Tibial artery (tissue), 4 donors: Measurements from ENCODE around the gene PRSS27.

Experiments
- DNase-seq, 2 donors: peaks; one replicate each; pipeline ENCODE4 v3.0.0-alpha.2; 2019
- H3K27ac ChIP-seq, 2 donors: fragments of 200-600 bp; sonication (generic) in 1 of 2; 1 replicate in 1 of 2; 2 replicates in 1 of 2; pipeline ENCODE4 v1.5.1; 2018 to 2019; ENCODE audit warnings: mild to moderate bottlenecking in 1 of 2
- H3K27me3 ChIP-seq, 2 donors: fragments of 200-600 bp; sonication (generic) in 1 of 2; one replicate each; pipeline versions ENCODE4 v1.5.1 to v1.6.0; 2016 to 2019
- H3K36me3 ChIP-seq, 3 donors: fragments of 200-600 bp; sonication (generic) in 2 of 3; one replicate each; pipeline ENCODE4 v1.5.1; 2016 to 2019; ENCODE audit warnings: mild to moderate bottlenecking in 2 of 3
- H3K4me1 ChIP-seq, 4 donors: fragments of 200-600 bp; sonication (generic) in 2 of 4; 1 replicate in 3 of 4; 2 replicates in 1 of 4; pipeline ENCODE4 v1.5.1; 2016 to 2019
- H3K4me3 ChIP-seq, 2 donors: fragments of 200-600 bp; sonication (generic) in 1 of 2; 1 replicate in 1 of 2; 2 replicates in 1 of 2; pipeline ENCODE4 v1.5.1; 2018 to 2019; ENCODE audit warnings: mild to moderate bottlenecking in 2 of 2
- H3K9me3 ChIP-seq, 3 donors: fragments of 200-600 bp; sonication (generic) in 1 of 3; one replicate each; pipeline ENCODE4 v1.5.1; 2016 to 2019
- CTCF ChIP-seq, 2 experiments: fragments of 200-600 bp in 1 of 2; fragments of 450-650 bp in 1 of 2; IDR thresholded peaks; one replicate each; pipeline ENCODE4 v1.5.1; 2017 to 2019; ENCODE audit warnings: antibody characterized with exemption in 2 of 2, mild to moderate bottlenecking in 1 of 2, moderate library complexity in 1 of 2
- intact Hi-C: fragments of 100-400 bp; cut with DNase I; formaldehyde crosslinking; loops from one replicate; pipeline ENCODE4 v1.15.0; 2023; ENCODE audit warnings: low total_unique reads

The PRSS27 gene

DNA sequence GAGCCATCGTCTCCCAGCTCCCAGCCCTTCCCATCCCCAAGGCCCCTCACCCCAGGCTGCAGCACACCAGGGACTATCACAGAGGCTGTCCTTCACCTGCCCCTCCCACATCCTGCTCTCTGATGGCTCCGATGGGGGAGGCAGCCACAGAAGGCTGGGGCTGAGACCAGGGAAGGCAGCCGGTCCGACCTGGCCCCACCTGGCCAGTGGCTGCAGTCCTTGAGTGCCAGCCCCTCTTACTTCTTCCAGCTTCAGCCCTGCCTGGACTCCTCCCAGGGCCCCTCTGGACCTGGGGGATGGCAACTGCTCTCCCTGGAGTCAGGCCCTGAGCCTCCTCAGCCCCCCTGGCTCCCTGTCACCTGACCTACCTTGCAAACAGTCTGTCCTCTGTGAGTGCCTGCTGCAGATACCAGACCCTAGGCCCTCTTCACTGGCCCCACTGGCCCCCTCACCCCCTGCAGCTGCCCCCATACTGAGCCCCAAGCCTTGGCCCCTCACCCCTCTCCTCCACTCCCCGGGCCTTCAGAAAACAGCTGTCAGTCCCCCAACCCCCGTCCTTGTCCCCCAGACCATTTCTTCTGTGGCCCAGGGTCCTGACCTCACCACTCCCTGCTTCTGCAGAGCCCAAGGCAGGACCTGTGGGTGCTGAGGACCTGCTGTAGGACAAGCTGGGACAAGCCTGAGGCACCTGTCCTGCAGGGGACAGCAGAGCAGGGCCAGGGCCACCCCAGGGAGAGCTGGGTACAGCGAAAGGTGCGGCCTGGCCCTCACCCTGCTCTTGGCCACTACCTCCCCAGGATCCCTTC lies 19.8 kb upstream of the PRSS27 start:
- Histone ChIP-seq H3K4me1 (no peaks in the 10 kb centered on the region), H3K9me3 (no peaks in the 10 kb centered on the region), H3K27ac (no peak overlapping the region), H3K36me3 (no peaks in the 10 kb centered on the region), H3K4me3 (no peak overlapping the region), H3K27me3 (peaks cover 0 to 60% of the 10 kb centered on the region in 2 donors)
- DNase-seq = no peak
- intact Hi-C loops = loop anchor here (10.0 kb wide), 1 partner anchor 115 kb away; the partner anchor contains the start of gene PRSS22
- TF ChIP-seq CTCF (IDR thresholded peaks at IDR 0.05) = no peak

DNA sequence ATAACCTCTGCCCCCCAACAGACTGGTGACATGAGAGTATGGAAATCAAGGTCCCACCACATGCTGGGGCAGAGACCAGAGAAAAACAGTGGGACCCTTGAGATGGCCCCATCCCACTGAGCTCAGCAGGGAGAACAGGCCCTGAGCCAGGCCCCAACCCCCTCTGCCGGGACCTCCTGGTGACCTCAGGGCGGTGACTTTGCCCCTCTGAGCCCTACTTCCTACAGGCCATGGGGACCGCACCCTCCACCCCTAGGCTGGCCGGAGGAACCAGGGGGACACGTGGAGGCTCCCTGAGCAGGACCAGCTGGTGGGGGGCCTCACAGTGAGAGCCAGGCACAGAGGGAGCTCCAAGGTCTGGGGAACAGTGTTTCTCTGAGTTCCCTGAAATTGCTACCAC lies 18.6 kb upstream of the PRSS27 start:
- no peaks in the 10 kb centered on the region for H3K4me1 ChIP-seq
- intact Hi-C loops = loop anchor here (10.0 kb wide), 1 partner anchor 116 kb away; the partner anchor contains the start of gene PRSS22
- no peaks in the 10 kb centered on the region for H3K36me3 ChIP-seq
- DNase-seq = no peak
- H3K27me3 ChIP-seq = peaks cover 0 to 63% of the 10 kb centered on the region in 2 donors
- H3K4me3 ChIP-seq = no peak overlapping the region
- no peak for TF ChIP-seq CTCF (IDR thresholded peaks at IDR 0.05)
- H3K9me3 ChIP-seq = no peaks in the 10 kb centered on the region
- no peak overlapping the region for H3K27ac ChIP-seq

- intact Hi-C loops = loop anchor here (10.0 kb wide), 1 partner anchor 117 kb away; the partner anchor contains the start of gene PRSS22
- Histone ChIP-seq H3K9me3 (no peaks in the 10 kb centered on the region), H3K27ac (no peak overlapping the region), H3K27me3 (peaks cover 0 to 63% of the 10 kb centered on the region in 2 donors), H3K4me1 (no peaks in the 10 kb centered on the region), H3K4me3 (no peak overlapping the region), H3K36me3 (no peaks in the 10 kb centered on the region)
- DNase-seq = no peak
- no peak for TF ChIP-seq CTCF (IDR thresholded peaks at IDR 0.05)
Observed at GRCh38 chr16:2737895-2738418, 17.9 kb upstream of the PRSS27 start.

DNA sequence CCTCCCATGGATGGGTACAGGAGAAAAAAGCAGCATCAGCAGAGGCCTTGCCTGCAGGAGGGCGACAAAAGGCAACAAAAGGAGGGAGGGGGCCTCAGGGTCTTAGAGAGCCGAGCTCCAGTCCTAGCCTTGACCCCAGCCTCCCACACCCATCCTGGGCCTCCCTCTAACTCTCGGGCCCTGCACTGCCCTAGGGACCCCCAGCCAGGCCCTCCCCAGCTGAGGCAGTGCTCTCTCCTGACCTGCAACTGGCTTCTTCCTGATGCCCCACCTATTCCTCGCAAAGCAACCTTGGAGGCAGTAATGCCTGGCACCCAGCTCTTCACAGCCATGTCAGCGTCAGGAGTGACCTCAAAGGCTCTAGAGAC lies 17.2 kb upstream of the PRSS27 start:
- no peak for TF ChIP-seq CTCF (IDR thresholded peaks at IDR 0.05)
- no peaks in the 10 kb centered on the region for H3K4me1 ChIP-seq
- H3K36me3 ChIP-seq = no peaks in the 10 kb centered on the region
- intact Hi-C loops = loop anchor here (10.0 kb wide), 1 partner anchor 118 kb away; the partner anchor contains the start of gene PRSS22
- H3K27me3 ChIP-seq = peaks cover 0 to 57% of the 10 kb centered on the region in 2 donors
- H3K4me3 ChIP-seq = no peak overlapping the region
- H3K9me3 ChIP-seq = no peaks in the 10 kb centered on the region
- no peak for DNase-seq
- no peak overlapping the region for H3K27ac ChIP-seq

DNA sequence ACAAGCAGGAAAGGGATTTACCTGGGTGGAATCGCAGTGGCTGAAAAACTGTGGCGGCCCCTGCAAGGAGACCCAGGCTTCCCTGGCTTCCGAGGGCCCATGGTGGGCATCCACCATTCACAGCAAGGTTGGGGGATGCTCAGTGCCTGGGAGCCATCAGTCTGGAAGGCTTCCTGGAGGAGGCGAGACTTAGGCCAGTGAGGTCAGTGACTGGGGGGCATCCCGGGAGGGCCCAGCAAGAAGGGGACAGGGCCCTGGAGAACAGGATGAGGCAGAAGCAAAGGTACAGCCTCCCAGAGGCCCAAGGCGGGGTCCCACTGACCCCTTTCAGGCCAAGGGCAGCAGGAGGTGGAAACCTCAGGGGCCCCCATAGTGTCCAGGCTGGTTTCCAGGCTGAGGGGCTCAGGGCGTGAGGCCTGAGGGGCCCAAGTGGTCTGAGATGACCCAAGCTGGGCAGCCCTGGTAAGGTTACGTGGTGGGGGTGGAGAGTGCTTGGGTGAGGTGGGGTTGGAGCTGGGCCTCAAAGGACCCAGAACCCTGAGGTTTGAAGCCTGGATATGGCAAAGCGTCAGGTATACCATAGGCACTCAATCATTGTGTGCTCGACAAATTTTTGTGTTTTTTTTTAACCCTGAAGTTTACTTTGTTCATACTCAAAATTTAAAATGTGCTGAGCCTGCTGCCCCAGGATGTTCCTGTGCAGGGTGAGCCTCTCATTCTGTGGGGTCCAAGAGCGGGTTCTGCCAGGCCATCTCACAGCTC lies 16.6 kb upstream of the PRSS27 start:
- Histone ChIP-seq H3K4me3 (no peak overlapping the region), H3K27ac (no peak overlapping the region), H3K4me1 (no peaks in the 10 kb centered on the region), H3K9me3 (no peaks in the 10 kb centered on the region), H3K36me3 (no peaks in the 10 kb centered on the region), H3K27me3 (peaks cover 0 to 56% of the 10 kb centered on the region in 2 donors)
- TF ChIP-seq CTCF (IDR thresholded peaks at IDR 0.05) = no peak
- intact Hi-C loops = loop anchor here (10.0 kb wide), 1 partner anchor 118 kb away; the partner anchor contains the start of gene PRSS22
- DNase-seq = no peak
